GM21723 (cell line): ENCODE results near the gene PSME3.
A peak's percentile ranks its signal among the peaks of the same experiment; 100 is the strongest.

Experiments
- ATAC-seq: cut with Tn5 transposase; IDR thresholded peaks from one replicate; pipeline ENCODE4 v1.9.1; 2021; ENCODE audit warnings: mild to moderate bottlenecking, moderate library complexity; ENCODE audit not compliant: unreplicated experiment

PSME3 gene

GRCh38 chr17:42832934-42833766 lies at the start of gene PSME3:
TSS of gene PSME3 (plus strand) at chr17:42833397. CDS start at chr17:42833632, 235 bp downstream.
- peak; percentile 80 for ATAC-seq

- no peak for ATAC-seq
Measured at GRCh38 chr17:42783791-42784138, 49.4 kb upstream of the PSME3 start.

GRCh38 chr17:42784409-42784808 lies 48.8 kb upstream of the PSME3 start:
- no peak for ATAC-seq

- ATAC-seq = no peak
Measured at GRCh38 chr17:42784811-42785592, 48.2 kb upstream of the PSME3 start.

- ATAC-seq = no peak
Measured at GRCh38 chr17:42787266-42787665, 45.9 kb upstream of the PSME3 start.

- ATAC-seq = no peak
Measured at GRCh38 chr17:42791948-42792347, 41.2 kb upstream of the PSME3 start.

GRCh38 chr17:42792545-42792944 lies 40.7 kb upstream of the PSME3 start:
- ATAC-seq = no peak

- no peak for ATAC-seq
Measured at GRCh38 chr17:42795061-42795460, 38.1 kb upstream of the PSME3 start.

GRCh38 chr17:42795465-42795864 lies 37.7 kb upstream of the PSME3 start:
- ATAC-seq = no peak

- no peak for ATAC-seq
Measured at GRCh38 chr17:42796066-42796758, 37.0 kb upstream of the PSME3 start.

GRCh38 chr17:42797067-42798007 lies 35.9 kb upstream of the PSME3 start:
- no peak for ATAC-seq

- ATAC-seq = no peak
Measured at GRCh38 chr17:42798011-42798382, 35.2 kb upstream of the PSME3 start.

GRCh38 chr17:42798383-42799380 lies 34.5 kb upstream of the PSME3 start, which contains the start of the genes CNTD1 and COA3:
TSS of gene CNTD1 (plus strand) at chr17:42798861. CDS start at chr17:42799068, 207 bp downstream.
TSS of gene COA3 (minus strand) at chr17:42798704. CDS start at chr17:42798681, 23 bp downstream.
- ATAC-seq = peak; percentile 82

- ATAC-seq = no peak
Measured at GRCh38 chr17:42803074-42803883, 29.9 kb upstream of the PSME3 start.

- ATAC-seq = no peak
Measured at GRCh38 chr17:42804918-42805367, 28.3 kb upstream of the PSME3 start.

GRCh38 chr17:42806249-42806648 lies 26.9 kb upstream of the PSME3 start:
- no peak for ATAC-seq

- ATAC-seq = no peak
Measured at GRCh38 chr17:42809250-42809649, 23.9 kb upstream of the PSME3 start.
